Calu3 (cell line): ENCODE results near the gene OSBP2. TPM values are rescaled to one million over a fixed set of nuclear protein-coding genes. Genes with fewer than 3 reads are reported as not detected.
A peak's percentile ranks its signal among the peaks of the same experiment; 100 is the strongest.

ENCODE experiments used
- BruUV-seq: library from RNA; stranded (reverse); fragments of 400-500 nt; replicated peaks from 2 replicates; lab custom pipeline; 2021; lab: Mats Ljungman, UMichigan
- CTCF ChIA-PET: fragments of 300-600 bp; sonication (Branson Sonifier 250); formaldehyde crosslinking; loops from one replicate; lab custom pipeline; 2022; ENCODE audit warnings: antibody characterized with exemption; lab: Charles Lee
- DNase-seq: peaks from one replicate; pipeline ENCODE4 v3.0.0; 2022
- H3K27ac Mint-ChIP-seq: one replicate; pipeline ENCODE4 v1.8.0; 2022; ENCODE audit warnings: mixed read lengths; ENCODE audit not compliant: unreplicated experiment
- H3K27me3 Mint-ChIP-seq: one replicate; pipeline ENCODE4 v1.8.0; 2022; ENCODE audit warnings: mixed read lengths; ENCODE audit not compliant: unreplicated experiment
- H3K36me3 Mint-ChIP-seq: one replicate; pipeline ENCODE4 v1.8.0; 2022; ENCODE audit warnings: mild to moderate bottlenecking, moderate library complexity, mixed read lengths; ENCODE audit not compliant: insufficient read depth, unreplicated experiment
- H3K4me1 Mint-ChIP-seq: one replicate; pipeline ENCODE4 v1.8.0; 2022; ENCODE audit warnings: mild to moderate bottlenecking, low read depth, mixed read lengths; ENCODE audit not compliant: unreplicated experiment
- H3K4me3 Mint-ChIP-seq: one replicate; pipeline ENCODE4 v1.8.0; 2022; ENCODE audit warnings: mild to moderate bottlenecking, low read depth, moderate library complexity, mixed read lengths; ENCODE audit not compliant: unreplicated experiment
- H3K9me3 Mint-ChIP-seq: one replicate; pipeline ENCODE4 v1.8.0; 2022; ENCODE audit warnings: low read depth, mixed read lengths; ENCODE audit not compliant: unreplicated experiment
- CTCF ChIP-seq: fragments of 200-600 bp; IDR thresholded peaks from one replicate; pipeline ENCODE4 v1.8.0; 2022; ENCODE audit warnings: antibody characterized with exemption; ENCODE audit not compliant: unreplicated experiment
- intact Hi-C: fragments of 100-400 bp; cut with micrococcal nuclease; formaldehyde crosslinking; loops from one replicate; pipeline ENCODE4 v1.10.0; 2022; ENCODE audit not compliant: unreplicated experiment
- total RNA-seq: library from RNA; stranded (reverse); gene quantifications from 2 replicates; pipeline ENCODE4 v1.2.3, GENCODE V29; 2022

Gene OSBP2
- total RNA-seq, 1 experiment from 2014 or later, result 5.2 TPM

DNA sequence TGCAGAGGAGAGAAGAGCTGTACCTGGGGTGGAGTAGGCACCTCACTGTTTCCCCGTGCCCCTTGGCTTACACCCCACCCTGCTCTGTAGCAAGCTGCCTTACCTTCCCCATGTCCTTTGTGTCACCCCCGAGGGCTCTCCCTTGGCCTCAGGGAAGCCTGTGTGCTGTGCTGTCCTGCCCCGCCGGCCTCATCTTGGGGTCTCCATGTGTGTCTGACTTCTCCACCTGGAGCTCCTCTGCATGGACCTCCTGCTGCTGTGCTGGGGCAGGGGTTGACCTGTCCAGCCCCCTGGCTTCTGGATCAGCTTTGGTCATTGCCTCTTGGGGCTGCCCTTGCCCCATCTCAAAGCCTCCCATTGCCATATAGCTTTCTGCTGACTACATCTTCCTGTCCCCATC is 59.8 kb downstream of the OSBP2 start:
- no peak for DNase-seq
- TF ChIP-seq CTCF, result no peak
- intact Hi-C loops, result loop anchor here (2.0 kb wide), 1 partner anchor 60 kb away; the partner anchor contains the start of gene OSBP2
- BruUV-seq, result no TSS peak
- CTCF ChIA-PET, result interaction anchor here (1.2 to 4.8 kb wide), 5 partner anchors 120 to 358 kb away, joined by 3 to 83 read pairs (median 7); partner anchors contain the start of genes SEC14L2, SLC35E4 and TCN2
- H3K27me3 Mint-ChIP-seq, result no peaks in the 10 kb centered on the region
- no peaks in the 10 kb centered on the region for H3K9me3 Mint-ChIP-seq
- H3K36me3 Mint-ChIP-seq, result no peaks in the 10 kb centered on the region
- no peaks in the 10 kb centered on the region for H3K4me1 Mint-ChIP-seq
- H3K27ac Mint-ChIP-seq, result no peak overlapping the region
- no peak overlapping the region for H3K4me3 Mint-ChIP-seq

- H3K27me3 Mint-ChIP-seq, result no peaks in the 10 kb centered on the region
- intact Hi-C loops, result loop anchor here (1.0 to 5.0 kb wide), 3 partner anchors 60 to 308 kb away; partner anchors contain the start of gene OSBP2
- CTCF ChIA-PET, result interaction anchor here (0.9 to 4.8 kb wide), 9 partner anchors 88 to 358 kb away, joined by 3 to 83 read pairs (median 4); partner anchors contain the start of genes DUSP18, PES1, SEC14L2 and SLC35E4
- H3K9me3 Mint-ChIP-seq, result no peaks in the 10 kb centered on the region
- H3K27ac Mint-ChIP-seq, result no peak overlapping the region
- no peaks in the 10 kb centered on the region for H3K36me3 Mint-ChIP-seq
- no peak overlapping the region for H3K4me3 Mint-ChIP-seq
- peak; percentile 64 for TF ChIP-seq CTCF
- BruUV-seq, result no TSS peak
- peak; percentile 68 for DNase-seq
- H3K4me1 Mint-ChIP-seq, result no peaks in the 10 kb centered on the region
Observed at GRCh38 chr22:30754971-30755758, 60.5 kb downstream of the OSBP2 start.

DNA sequence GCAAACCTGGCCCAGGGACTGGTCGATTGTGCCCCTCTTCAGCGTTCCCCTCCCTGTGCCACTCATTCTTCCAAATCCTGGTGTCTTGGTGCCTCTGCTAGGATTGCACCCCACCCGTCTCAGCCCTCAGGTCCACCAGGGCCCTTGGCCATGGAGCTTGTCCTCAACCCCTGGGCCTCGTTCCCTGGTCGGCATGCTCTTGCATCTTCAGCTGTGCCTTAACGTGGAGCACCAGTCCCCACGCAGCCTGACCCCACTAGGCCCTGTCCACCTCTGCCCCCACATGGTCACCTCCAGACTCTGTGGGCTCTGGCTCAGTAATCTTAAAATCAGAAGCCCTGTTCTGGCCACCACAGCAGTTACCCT is 61.1 kb downstream of the OSBP2 start:
- CTCF ChIA-PET, result interaction anchor here (0.9 to 4.8 kb wide), 7 partner anchors 89 to 310 kb away, joined by 3 to 83 read pairs (median 6); partner anchors contain the start of genes DUSP18, PES1, SLC35E4 and TCN2
- intact Hi-C loops, result loop anchor here (1.0 to 5.0 kb wide), 3 partner anchors 61 to 308 kb away; partner anchors contain the start of gene OSBP2
- Mint-ChIP-seq H3K9me3 (no peaks in the 10 kb centered on the region), H3K4me3 (no peak overlapping the region), H3K4me1 (no peaks in the 10 kb centered on the region), H3K27me3 (no peaks in the 10 kb centered on the region), H3K36me3 (no peaks in the 10 kb centered on the region), H3K27ac (no peak overlapping the region)
- no peak for TF ChIP-seq CTCF
- no TSS peak for BruUV-seq
- no peak for DNase-seq

DNA sequence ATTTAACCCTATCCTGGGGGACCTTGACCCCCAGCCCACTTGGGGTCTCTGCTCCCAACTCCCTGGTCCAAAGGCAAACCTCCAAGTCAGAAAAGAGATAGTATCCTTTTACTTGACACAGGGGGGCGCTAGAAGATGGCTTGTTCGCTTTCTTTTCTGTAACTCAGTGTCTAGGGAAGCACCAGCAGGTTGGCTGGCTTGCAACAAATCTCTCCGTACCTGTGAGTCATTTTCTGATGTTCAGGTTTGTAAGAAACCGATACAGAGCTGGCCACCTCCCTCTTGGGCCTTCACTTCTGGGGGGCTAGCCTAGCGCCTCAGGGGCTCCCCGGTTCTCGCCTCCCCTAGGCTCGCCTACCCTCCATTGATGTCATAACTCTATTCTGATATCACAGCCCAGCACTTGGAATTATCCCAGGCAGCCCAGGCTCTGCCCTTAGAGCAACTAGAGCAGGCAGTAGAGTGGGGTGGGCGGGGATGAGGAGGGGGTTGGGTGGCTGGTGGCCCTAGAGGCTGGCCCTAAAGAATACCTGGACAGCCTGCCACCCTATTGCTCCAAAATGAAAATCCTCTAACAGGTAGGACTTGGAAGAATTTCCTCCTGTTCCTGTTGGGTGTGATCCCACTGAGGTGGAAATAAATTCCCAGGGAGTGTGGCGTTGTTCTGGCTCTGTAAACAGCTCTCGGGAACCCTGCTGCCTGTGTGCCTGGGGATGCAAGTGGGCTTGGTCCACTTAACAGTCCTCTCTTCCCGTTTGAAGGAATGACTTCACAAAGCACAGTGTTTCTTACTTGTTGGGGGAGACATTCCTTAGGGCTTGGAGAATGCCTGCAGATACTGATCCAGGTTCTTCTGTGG is 69.4 kb downstream of the OSBP2 start:
- Mint-ChIP-seq H3K27me3 (no peaks in the 10 kb centered on the region), H3K4me3 (no peak overlapping the region), H3K27ac (no peak overlapping the region), H3K36me3 (no peaks in the 10 kb centered on the region), H3K4me1 (peaks cover 8% of the 10 kb centered on the region), H3K9me3 (no peaks in the 10 kb centered on the region)
- intact Hi-C loops, result loop anchor here (1.0 to 5.0 kb wide), 3 partner anchors 128 to 385 kb away; no protein-coding TSS in a partner anchor
- peak; percentile 74 for DNase-seq
- peak; percentile 79 for TF ChIP-seq CTCF
- CTCF ChIA-PET, result interaction anchor here (0.6 to 2.2 kb wide), 6 partner anchors 26 to 304 kb away, joined by 3 to 21 read pairs (median 5); no protein-coding TSS in a partner anchor
- BruUV-seq, result no TSS peak
